HG03521 (cell line): ENCODE data around the gene ERMP1.
A peak's percentile ranks its signal among the peaks of the same experiment; 100 is the strongest.
"Not testable (repeated sequence)": the region's sequence is repeated elsewhere in the genome, so short reads cannot be mapped to it uniquely, and the experiment has no call there.

ENCODE experiments used
- ATAC-seq: cut with Tn5 transposase; IDR thresholded peaks from one replicate; pipeline ENCODE4 v1.9.1; 2021; ENCODE audit warnings: mild to moderate bottlenecking, moderate library complexity; ENCODE audit not compliant: unreplicated experiment

The ERMP1 gene, protein sequence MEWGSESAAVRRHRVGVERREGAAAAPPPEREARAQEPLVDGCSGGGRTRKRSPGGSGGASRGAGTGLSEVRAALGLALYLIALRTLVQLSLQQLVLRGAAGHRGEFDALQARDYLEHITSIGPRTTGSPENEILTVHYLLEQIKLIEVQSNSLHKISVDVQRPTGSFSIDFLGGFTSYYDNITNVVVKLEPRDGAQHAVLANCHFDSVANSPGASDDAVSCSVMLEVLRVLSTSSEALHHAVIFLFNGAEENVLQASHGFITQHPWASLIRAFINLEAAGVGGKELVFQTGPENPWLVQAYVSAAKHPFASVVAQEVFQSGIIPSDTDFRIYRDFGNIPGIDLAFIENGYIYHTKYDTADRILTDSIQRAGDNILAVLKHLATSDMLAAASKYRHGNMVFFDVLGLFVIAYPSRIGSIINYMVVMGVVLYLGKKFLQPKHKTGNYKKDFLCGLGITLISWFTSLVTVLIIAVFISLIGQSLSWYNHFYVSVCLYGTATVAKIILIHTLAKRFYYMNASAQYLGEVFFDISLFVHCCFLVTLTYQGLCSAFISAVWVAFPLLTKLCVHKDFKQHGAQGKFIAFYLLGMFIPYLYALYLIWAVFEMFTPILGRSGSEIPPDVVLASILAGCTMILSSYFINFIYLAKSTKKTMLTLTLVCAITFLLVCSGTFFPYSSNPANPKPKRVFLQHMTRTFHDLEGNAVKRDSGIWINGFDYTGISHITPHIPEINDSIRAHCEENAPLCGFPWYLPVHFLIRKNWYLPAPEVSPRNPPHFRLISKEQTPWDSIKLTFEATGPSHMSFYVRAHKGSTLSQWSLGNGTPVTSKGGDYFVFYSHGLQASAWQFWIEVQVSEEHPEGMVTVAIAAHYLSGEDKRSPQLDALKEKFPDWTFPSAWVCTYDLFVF

DNA sequence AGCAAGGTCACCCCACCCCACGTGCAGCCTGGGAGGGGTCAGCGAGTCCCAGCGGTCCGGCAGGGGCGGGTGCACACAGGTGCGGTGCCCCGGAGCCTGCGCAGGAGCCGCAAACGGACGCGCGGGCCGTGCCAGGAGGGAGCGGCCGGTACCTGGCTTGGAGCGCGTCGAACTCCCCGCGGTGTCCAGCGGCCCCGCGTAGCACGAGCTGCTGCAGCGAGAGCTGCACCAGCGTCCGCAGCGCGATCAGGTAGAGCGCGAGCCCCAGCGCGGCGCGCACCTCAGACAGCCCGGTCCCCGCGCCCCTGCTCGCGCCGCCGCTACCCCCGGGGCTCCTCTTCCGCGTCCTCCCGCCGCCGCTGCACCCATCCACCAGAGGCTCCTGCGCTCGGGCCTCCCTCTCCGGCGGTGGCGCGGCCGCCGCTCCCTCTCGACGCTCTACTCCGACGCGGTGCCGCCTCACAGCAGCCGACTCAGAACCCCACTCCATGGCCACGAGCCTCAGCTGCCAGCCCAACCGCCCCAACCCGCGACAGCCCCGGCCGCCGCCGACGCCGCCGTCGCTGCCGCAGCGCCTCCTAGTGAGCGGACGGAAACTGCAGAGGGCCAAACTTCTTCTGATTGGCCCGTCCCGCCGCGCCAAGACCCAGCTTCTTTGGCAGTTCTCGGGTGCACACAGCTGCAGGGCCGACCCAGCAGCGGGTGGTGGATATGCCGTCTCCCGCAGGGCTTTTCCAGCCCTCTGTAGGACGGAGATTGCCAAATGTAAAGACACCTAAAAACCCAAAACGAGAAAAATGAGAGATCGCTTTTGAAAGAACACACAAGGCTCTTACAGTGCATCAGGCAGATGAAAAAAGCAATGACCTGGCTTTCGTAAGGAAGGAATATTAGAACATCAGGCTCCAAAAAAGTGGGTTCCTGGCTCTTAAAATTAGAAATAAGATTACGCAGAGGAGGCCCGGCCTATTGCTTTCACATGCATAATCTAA is at the start of gene ERMP1:
Gene ERMP1 (minus strand): TSS at position 580 of the 992 bp plus-strand sequence. CDS start 90 bp downstream, at position 490.
- ATAC-seq: peak; percentile 81

GRCh38 chr9:5882244-5883012 is 49.5 kb upstream of the ERMP1 start:
- not testable (repeated sequence) for ATAC-seq

GRCh38 chr9:5879419-5880181 is 46.7 kb upstream of the ERMP1 start:
- ATAC-seq: no peak

- no peak for ATAC-seq
Measured at GRCh38 chr9:5876711-5877110, 43.8 kb upstream of the ERMP1 start.

- no peak for ATAC-seq
Measured at GRCh38 chr9:5876026-5876425, 43.1 kb upstream of the ERMP1 start.

DNA sequence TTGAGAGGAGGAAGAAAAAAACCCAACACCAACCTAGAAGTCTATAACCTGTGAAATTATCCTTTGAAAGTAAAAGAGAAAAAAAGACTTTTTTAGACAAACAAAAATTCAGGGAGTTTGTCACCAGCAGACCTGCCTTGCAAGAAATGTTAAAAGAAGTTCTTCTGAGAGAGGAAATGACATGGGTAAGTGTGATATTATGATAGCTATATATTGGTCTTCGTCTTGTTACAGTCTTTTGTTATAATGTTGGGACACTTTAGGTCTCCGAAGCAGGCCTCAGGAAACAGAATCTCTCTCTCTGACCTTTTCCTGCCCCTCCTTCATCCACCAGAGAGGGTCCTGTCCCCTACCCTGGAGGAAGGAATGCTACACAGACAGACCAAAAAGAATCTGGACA is 41.1 kb upstream of the ERMP1 start:
- ATAC-seq: no peak

GRCh38 chr9:5873439-5873838 is 40.5 kb upstream of the ERMP1 start:
- ATAC-seq: no peak

DNA sequence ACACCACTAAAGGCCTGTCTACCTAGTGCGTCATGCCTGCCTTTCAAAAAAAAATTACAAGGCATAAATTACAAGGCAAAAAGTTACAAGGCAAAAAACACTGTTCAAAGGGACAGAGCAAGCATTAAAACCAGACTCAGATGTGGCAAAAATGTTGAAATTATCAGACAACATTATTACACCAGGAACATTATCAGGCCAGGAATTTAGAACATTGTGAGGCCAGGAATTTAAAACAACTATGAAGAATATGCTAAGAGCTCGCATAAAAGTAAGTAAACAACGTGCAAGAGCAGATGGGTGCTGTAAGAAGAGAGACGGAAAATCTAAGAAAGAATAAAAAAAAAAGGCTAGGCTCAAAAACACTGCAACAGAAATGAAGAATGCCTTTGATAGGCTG is 39.6 kb upstream of the ERMP1 start:
- ATAC-seq: no peak

DNA sequence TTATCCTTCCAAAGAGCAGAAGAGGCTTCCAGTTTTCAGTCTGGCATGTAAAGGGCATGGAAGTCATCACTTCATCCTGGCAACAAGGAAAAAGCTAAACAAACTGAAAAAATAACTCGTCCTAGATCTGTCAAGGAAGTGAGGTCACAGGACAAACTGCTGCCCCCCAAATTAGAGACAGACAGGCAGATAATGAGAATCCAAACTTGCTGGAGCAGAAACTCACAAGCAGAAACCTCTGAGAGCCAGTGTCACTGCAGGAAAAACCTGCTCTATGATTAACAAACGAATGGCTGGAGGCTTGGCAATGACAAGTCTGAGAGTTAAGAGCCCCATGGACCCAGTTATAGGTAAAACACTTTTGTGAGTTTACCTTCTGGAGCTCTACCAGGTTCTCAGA is 38.9 kb upstream of the ERMP1 start:
- no peak for ATAC-seq

DNA sequence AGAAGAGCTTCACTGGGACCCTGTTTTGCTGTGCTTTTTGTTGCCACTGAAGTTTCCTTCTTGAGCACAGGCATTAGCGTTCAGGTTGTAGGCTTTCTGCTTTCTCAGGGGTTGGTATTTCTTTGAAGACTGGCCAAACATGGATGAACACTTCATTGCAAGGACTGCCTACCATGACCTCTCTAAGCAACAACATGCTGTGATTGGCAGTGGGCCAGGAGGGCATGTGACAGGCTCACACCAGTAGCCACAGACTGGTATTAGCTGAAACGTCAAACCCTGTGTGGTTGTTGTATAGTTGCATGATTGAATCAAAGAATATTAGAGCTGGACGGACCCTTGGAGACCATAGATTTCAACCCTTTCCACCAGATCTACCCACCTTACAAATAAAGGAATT is 37.8 kb upstream of the ERMP1 start:
- ATAC-seq: no peak

GRCh38 chr9:5870020-5870339 is 37.1 kb upstream of the ERMP1 start:
- no peak for ATAC-seq

GRCh38 chr9:5869315-5870019 is 36.5 kb upstream of the ERMP1 start:
- no peak for ATAC-seq

GRCh38 chr9:5868235-5868634 is 35.3 kb upstream of the ERMP1 start:
- ATAC-seq: no peak

GRCh38 chr9:5866685-5867084 is 33.8 kb upstream of the ERMP1 start:
- ATAC-seq: no peak

GRCh38 chr9:5866272-5866671 is 33.4 kb upstream of the ERMP1 start:
- ATAC-seq: no peak

GRCh38 chr9:5864446-5864845 is 31.5 kb upstream of the ERMP1 start:
- ATAC-seq: no peak

DNA sequence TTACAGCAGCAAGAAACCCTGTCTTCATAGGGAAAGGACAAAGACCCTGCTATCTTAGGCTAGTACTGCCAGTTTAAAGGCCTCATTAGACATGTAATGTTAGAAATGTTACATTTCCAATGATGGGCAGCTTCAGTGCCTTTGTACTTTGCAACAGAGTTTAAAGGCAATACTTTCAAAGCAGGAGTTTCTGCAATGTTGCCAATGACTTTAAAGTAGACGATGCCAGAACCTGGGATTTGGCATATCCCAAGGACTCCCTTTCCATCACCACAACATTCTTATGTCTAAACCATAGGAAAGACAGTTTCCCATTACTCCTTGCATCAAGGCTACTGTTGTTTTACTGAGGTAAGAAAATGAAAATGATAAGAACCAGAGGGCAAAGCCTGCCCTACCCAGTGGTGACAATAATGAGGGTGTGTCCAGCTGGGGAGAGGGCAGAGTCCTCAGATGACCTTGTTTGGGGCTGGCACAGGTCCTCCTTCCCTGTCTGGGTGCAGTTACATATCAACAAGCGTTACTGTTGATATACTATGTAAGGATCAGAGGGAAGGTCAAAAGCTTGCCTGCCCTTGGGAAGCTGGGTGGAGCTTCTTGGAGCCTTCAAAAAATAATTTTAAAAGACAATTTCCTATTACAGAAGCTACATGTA is 30.3 kb upstream of the ERMP1 start:
- ATAC-seq: no peak

DNA sequence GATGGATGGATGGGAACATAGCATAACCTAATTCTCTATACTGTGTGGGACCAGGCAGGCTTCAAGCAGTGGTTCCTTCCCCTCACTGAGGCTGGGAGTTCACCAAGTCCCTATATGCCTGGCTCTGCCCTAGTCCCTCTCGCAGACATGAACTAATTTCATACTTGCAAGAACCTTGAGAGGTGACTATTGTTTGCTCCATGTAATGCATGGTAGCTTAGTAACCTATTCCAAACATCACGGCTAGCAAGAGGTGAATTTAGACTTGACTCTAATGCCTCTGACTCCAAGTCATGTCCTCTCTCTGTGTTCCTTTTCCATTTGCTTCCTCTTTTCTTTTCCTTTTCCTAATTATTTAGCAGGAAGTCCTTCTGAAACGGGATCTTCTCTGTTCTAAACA is 25.9 kb upstream of the ERMP1 start:
- ATAC-seq: no peak
